Measurements from ENCODE around the gene SOS1. TPM values are rescaled to one million over a fixed set of nuclear protein-coding genes. Genes with fewer than 3 reads are reported as not detected.

Gene SOS1
- total and polyA plus RNA-seq, 2 donors (not counting 1 experiment from before 2014, with no cell fraction given), result 24.9 to 27.6 TPM

DNA sequence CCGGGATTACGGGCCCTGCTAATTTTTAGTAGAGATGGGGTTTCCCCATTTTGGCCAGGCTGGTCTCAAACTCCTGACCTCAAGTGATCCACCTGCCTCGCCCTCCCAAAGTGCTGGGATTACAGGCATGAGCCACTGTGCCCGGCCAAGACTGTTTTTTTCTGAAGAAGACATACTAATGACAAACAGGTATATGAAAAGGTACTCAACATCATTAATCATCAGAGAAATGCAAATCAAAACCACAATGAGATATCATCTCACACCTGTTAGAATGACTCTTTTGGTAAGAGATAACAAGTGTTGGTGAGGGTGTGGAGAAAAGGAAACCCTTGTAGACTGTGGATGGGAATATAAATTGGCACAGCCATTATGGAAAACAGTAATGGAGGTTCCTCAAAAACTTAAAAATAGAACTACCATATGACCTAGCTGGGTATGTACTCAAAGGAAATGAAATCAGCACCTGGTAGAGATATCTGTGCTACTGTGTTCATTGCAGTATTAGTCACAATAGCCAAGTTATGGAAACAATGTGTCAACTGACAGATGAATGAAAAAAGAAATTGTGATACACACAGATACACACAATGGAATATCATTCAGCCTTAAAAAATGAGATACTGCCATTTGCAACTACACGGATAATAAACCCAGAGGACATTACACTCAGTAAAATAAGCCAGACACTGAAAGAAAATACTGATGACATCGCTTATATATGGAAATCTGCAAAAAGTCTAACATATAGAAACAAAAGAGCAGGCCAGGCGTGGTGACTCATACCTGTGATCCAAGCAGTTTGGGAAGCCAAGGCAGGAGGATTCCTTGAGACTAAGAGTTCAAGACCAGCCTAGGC, 20.8 kb downstream of the SOS1 start:
- no peaks in the 10 kb centered on the region for H4K20me1 ChIP-seq (ENCODE audit: control insufficient read depth, extremely low read depth, insufficient read depth, low read length)
- no peak for TF ChIP-seq EZH2 (IDR thresholded peaks at IDR 0.05; ENCODE audit: low read length, missing control alignments)

DNA sequence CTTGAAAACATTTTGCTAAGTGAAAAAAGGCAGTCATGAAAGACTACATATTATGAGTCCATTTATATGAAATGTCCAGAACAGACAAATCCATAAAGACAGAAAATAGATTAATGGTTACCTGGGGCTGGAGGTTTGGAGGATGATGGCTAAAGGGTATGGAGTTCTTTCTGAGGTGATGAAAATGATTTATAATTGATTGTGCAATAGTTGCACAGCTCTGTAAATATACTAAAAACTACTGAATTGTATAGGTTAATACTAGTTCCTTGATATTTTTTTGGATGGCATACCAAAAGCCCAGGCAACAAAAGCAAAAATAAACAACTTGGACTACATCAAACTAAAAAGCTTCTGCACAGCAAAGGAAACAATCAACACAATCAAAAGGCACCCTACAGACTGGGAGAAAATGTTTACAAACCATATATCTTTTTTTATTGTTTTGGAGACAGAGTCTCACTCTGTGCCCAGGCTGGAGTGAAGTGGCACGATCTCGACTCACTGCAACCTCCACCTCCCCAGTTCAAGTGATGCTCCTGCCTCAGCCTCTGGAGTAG, 21.5 kb downstream of the SOS1 start:
- H3K9me3 ChIP-seq (ENCODE audit: control insufficient read depth, insufficient read depth, low read depth, low read length), result no peaks in the 10 kb centered on the region
- H2AFZ ChIP-seq (ENCODE audit: low read length), result no peak overlapping the region
- peaks cover 38% of the 10 kb centered on the region for H3K79me2 ChIP-seq (ENCODE audit: control insufficient read depth, insufficient read depth, low read length)
- H3K36me3 ChIP-seq (ENCODE audit: control insufficient read depth, insufficient read depth, low read length), result no peaks in the 10 kb centered on the region
- no peaks in the 10 kb centered on the region for H4K20me1 ChIP-seq (ENCODE audit: control insufficient read depth, extremely low read depth, insufficient read depth, low read length)
- no peak overlapping the region for H3K4me2 ChIP-seq (ENCODE audit: extremely low read depth, insufficient read depth, low read length)
- H3K9ac ChIP-seq (ENCODE audit: insufficient read depth, low read length), result no peak overlapping the region
- no peaks in the 10 kb centered on the region for H3K4me1 ChIP-seq (ENCODE audit: control insufficient read depth, extremely low read depth, insufficient read depth, low read length)
- H3K4me3 ChIP-seq (replicated peaks in 1 of 4; ENCODE audit: control extremely low read depth in 1 of 4, insufficient read depth in 1 of 4, low read depth in 3 of 4, low read length in 4 of 4), result no peak overlapping the region
- TF ChIP-seq EZH2 (IDR thresholded peaks at IDR 0.05; ENCODE audit: low read length, missing control alignments) (no peak), CTCF (conservative IDR thresholded peaks at IDR 0.05 in 1 of 2, IDR thresholded peaks at IDR 0.05 in 1 of 2; ENCODE audit: low read depth in 1 of 2, low read length in 2 of 2) (no peak)
- DNase-seq (ENCODE audit: low read depth in 2 of 2), result no peak
- H3K27ac ChIP-seq (ENCODE audit: insufficient read depth, low read length), result no peak overlapping the region
- no peaks in the 10 kb centered on the region for H3K27me3 ChIP-seq (ENCODE audit: control insufficient read depth, insufficient read depth, low read length)

More for the DNA sequence above, 20.8 kb downstream of the SOS1 start:
- no peaks in the 10 kb centered on the region for H3K27me3 ChIP-seq (ENCODE audit: control insufficient read depth, insufficient read depth, low read length)
- H3K27ac ChIP-seq (ENCODE audit: insufficient read depth, low read length), result no peak overlapping the region
- DNase-seq (ENCODE audit: low read depth in 2 of 2), result peak in 1 of 2 donors; percentile 73
- H2AFZ ChIP-seq (ENCODE audit: low read length), result no peak overlapping the region
- H3K9ac ChIP-seq (ENCODE audit: insufficient read depth, low read length), result no peak overlapping the region
- no peaks in the 10 kb centered on the region for H3K4me1 ChIP-seq (ENCODE audit: control insufficient read depth, extremely low read depth, insufficient read depth, low read length)
- no peaks in the 10 kb centered on the region for H3K36me3 ChIP-seq (ENCODE audit: control insufficient read depth, insufficient read depth, low read length)
- H3K4me2 ChIP-seq (ENCODE audit: extremely low read depth, insufficient read depth, low read length), result no peak overlapping the region
- no peak overlapping the region for H3K4me3 ChIP-seq (replicated peaks in 1 of 4; ENCODE audit: control extremely low read depth in 1 of 4, insufficient read depth in 1 of 4, low read depth in 3 of 4, low read length in 4 of 4)
- no peaks in the 10 kb centered on the region for H3K9me3 ChIP-seq (ENCODE audit: control insufficient read depth, insufficient read depth, low read depth, low read length)
- peaks cover 39% of the 10 kb centered on the region for H3K79me2 ChIP-seq (ENCODE audit: control insufficient read depth, insufficient read depth, low read length)

DNA sequence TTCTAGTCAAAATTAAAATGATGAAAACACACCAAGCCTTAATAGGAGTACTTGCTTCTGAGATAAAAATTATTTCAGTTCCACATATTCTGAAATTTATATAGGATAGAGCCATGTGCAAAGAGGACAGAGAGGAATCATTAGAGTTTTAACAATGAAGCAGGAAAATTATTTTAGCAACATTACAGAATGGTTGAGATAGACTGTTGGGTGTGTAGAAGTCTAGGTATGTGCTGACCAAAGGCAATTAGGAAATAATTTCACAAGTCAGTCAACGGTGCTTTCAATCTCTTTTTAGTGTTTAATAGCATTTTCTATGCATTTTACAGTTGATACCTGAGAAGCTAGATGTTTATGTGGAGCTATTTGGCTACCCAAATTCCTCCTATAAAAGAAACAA, 25.2 kb downstream of the SOS1 start:
- Histone ChIP-seq H3K36me3 (ENCODE audit: control insufficient read depth, insufficient read depth, low read length) (no peaks in the 10 kb centered on the region), H3K4me3 (replicated peaks in 1 of 4; ENCODE audit: control extremely low read depth in 1 of 4, insufficient read depth in 1 of 4, low read depth in 3 of 4, low read length in 4 of 4) (no peak overlapping the region), H3K9me3 (ENCODE audit: control insufficient read depth, insufficient read depth, low read depth, low read length) (no peaks in the 10 kb centered on the region), H2AFZ (ENCODE audit: low read length) (no peak overlapping the region), H3K27ac (ENCODE audit: insufficient read depth, low read length) (no peak overlapping the region), H3K27me3 (ENCODE audit: control insufficient read depth, insufficient read depth, low read length) (no peaks in the 10 kb centered on the region), H3K79me2 (ENCODE audit: control insufficient read depth, insufficient read depth, low read length) (peaks cover 29% of the 10 kb centered on the region), H3K9ac (ENCODE audit: insufficient read depth, low read length) (no peak overlapping the region), H4K20me1 (ENCODE audit: control insufficient read depth, extremely low read depth, insufficient read depth, low read length) (no peaks in the 10 kb centered on the region), H3K4me2 (ENCODE audit: extremely low read depth, insufficient read depth, low read length) (no peak overlapping the region), H3K4me1 (ENCODE audit: control insufficient read depth, extremely low read depth, insufficient read depth, low read length) (no peaks in the 10 kb centered on the region)
- TF ChIP-seq CTCF (conservative IDR thresholded peaks at IDR 0.05 in 1 of 2, IDR thresholded peaks at IDR 0.05 in 1 of 2; ENCODE audit: low read depth in 1 of 2, low read length in 2 of 2) (no peak), EZH2 (IDR thresholded peaks at IDR 0.05; ENCODE audit: low read length, missing control alignments) (no peak)
- no peak for DNase-seq (ENCODE audit: low read depth in 2 of 2)

Data from fibroblast of lung (primary cell).